GM23248 (cell line): ENCODE measurements around the gene OR2V2.

ENCODE experiments used
- EZH2 ChIP-seq: fragments of 200-600 bp; sonication (generic); IDR thresholded peaks from 2 replicates; pipeline ENCODE4 v1.6.1; 2018; ENCODE audit warnings: antibody characterized with exemption, mild to moderate bottlenecking; ENCODE audit not compliant: insufficient read depth, poor library complexity, severe bottlenecking
- EZH2phosphoT487 ChIP-seq: fragments of 200-600 bp; sonication (generic); IDR thresholded peaks from 2 replicates; pipeline ENCODE4 v1.6.1; 2018; ENCODE audit warnings: antibody characterized with exemption, moderate library complexity, mild to moderate bottlenecking, low read depth; ENCODE audit not compliant: insufficient read depth

DNA sequence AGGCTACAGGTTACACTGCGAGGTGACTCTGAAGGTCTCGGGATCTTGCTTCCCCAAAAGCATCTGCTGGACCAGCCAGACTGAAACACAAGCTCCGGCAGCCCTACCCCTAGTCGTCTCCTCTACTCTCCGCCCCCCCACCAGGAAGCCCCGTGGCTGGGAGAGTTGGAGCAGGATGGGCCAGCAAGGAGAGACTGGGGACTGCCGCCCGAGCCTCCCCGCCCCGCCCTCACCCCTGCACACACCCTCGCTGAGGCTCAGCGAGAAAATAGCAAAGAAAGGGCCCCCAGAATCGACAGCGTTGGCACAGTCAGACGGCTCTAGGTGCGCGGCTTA lies 56.4 kb downstream of the OR2V2 start:
- TF ChIP-seq EZH2phosphoT487 (no peak), EZH2 (no peak)
